GM10266 (cell line): ENCODE data around the gene ANGPT4.

ENCODE experiments used
- DNase-seq: peaks from one replicate; pipeline ENCODE4 v3.0.0; 2012; ENCODE audit errors: extremely low spot score
- CTCF ChIP-seq: IDR thresholded peaks from 2 replicates; pipeline ENCODE4 v1.5.1; 2012; ENCODE audit warnings: mild to moderate bottlenecking, low read depth; ENCODE audit not compliant: control insufficient read depth, insufficient read depth; ENCODE audit errors: missing control alignments

The ANGPT4 gene

GRCh38 chr20:916125-916799, at the start of gene ANGPT4:
ANGPT4 (minus strand) TSS chr20:916334; CDS start chr20:916214, 120 bp downstream.
- TF ChIP-seq CTCF = no peak
- DNase-seq = no peak

GRCh38 chr20:963795-964194, 47.7 kb upstream of the ANGPT4 start:
- DNase-seq = no peak
- no peak for TF ChIP-seq CTCF

GRCh38 chr20:962683-963082, 46.5 kb upstream of the ANGPT4 start:
- no peak for TF ChIP-seq CTCF
- DNase-seq = no peak

- TF ChIP-seq CTCF = no peak
- DNase-seq = no peak
Observed at GRCh38 chr20:962223-962622, 46.1 kb upstream of the ANGPT4 start.

- DNase-seq = no peak
- TF ChIP-seq CTCF = no peak
Observed at GRCh38 chr20:961768-962167, 45.6 kb upstream of the ANGPT4 start.

- DNase-seq = no peak
- TF ChIP-seq CTCF = no peak
Observed at GRCh38 chr20:959996-960615, 44.0 kb upstream of the ANGPT4 start.

GRCh38 chr20:958936-959815, 43.0 kb upstream of the ANGPT4 start:
- no peak for TF ChIP-seq CTCF
- no peak for DNase-seq
